Liver (tissue), 9 donors: ENCODE data around the gene RAB27B. TPM values are rescaled to one million over a fixed set of nuclear protein-coding genes. Genes with fewer than 3 reads are reported as not detected.

Experiments used
- DNase-seq: peaks from one replicate; pipeline ENCODE4 v3.0.0-alpha.2; 2017; ENCODE audit warnings: low spot score
- H3K27ac ChIP-seq, 2 donors: one replicate each; pipeline ENCODE4 v1.7.0; 2013; ENCODE audit warnings: inconsistent platforms in 2 of 2, low read length in 2 of 2, control low read depth in 1 of 2, low read depth in 1 of 2, mild to moderate bottlenecking in 1 of 2
- H3K27me3 ChIP-seq, 4 donors: one replicate each; pipeline versions ENCODE4 v1.6.1 to v1.7.0; 2013; ENCODE audit warnings: low read length in 3 of 4, inconsistent platforms in 1 of 4, mild to moderate bottlenecking in 1 of 4, moderate library complexity in 1 of 4; ENCODE audit not compliant: control insufficient read depth in 4 of 4, insufficient read depth in 4 of 4
- H3K36me3 ChIP-seq, 4 donors: one replicate each; pipeline versions ENCODE4 v1.6.1 to v1.7.0; 2013; ENCODE audit warnings: low read length in 3 of 4, mild to moderate bottlenecking in 3 of 4, low read depth in 1 of 4, moderate library complexity in 1 of 4; ENCODE audit not compliant: control insufficient read depth in 4 of 4, insufficient read depth in 3 of 4
- H3K4me1 ChIP-seq, 4 donors: one replicate each; pipeline versions ENCODE4 v1.6.1 to v1.7.0; 2013; ENCODE audit warnings: low read length in 3 of 4, mild to moderate bottlenecking in 3 of 4, moderate library complexity in 1 of 4; ENCODE audit not compliant: control insufficient read depth in 4 of 4, insufficient read depth in 4 of 4
- H3K4me3 ChIP-seq, 3 donors: one replicate each; pipeline versions ENCODE4 v1.6.1 to v1.7.0; 2013; ENCODE audit warnings: low read length in 3 of 3, control low read depth in 1 of 3, low read depth in 1 of 3, mild to moderate bottlenecking in 1 of 3
- H3K9ac ChIP-seq, 2 donors: one replicate each; pipeline ENCODE4 v1.7.0; 2013; ENCODE audit warnings: low read length in 2 of 2, mild to moderate bottlenecking in 2 of 2, moderate library complexity in 2 of 2, control low read depth in 1 of 2, low read depth in 1 of 2
- H3K9me3 ChIP-seq, 4 donors: one replicate each; pipeline versions ENCODE4 v1.6.1 to v1.7.0; 2013; ENCODE audit warnings: low read length in 3 of 4; ENCODE audit not compliant: control insufficient read depth in 4 of 4
- EGR1 ChIP-seq, 2 donors: IDR thresholded peaks; 2 replicates each; pipeline ENCODE4 v1.6.1; 2016 to 2018; ENCODE audit warnings: antibody characterized with exemption in 2 of 2, low read depth in 2 of 2
- FOXA1 ChIP-seq: IDR thresholded peaks from 2 replicates; pipeline ENCODE4 v1.6.1; 2016; ENCODE audit warnings: antibody characterized with exemption
- FOXA2 ChIP-seq: IDR thresholded peaks from 2 replicates; pipeline ENCODE4 v1.6.1; 2016; ENCODE audit warnings: antibody characterized with exemption
- GABPA ChIP-seq, 2 donors: IDR thresholded peaks in 1 of 2; conservative IDR thresholded peaks in 1 of 2; 2 replicates each; pipeline ENCODE4 v1.6.1; 2016; ENCODE audit warnings: antibody characterized with exemption in 2 of 2, mild to moderate bottlenecking in 1 of 2, moderate library complexity in 1 of 2
- HNF4A ChIP-seq, 2 donors: conservative IDR thresholded peaks; 2 replicates each; pipeline ENCODE4 v1.6.1; 2016; ENCODE audit warnings: antibody characterized with exemption in 2 of 2, mild to moderate bottlenecking in 2 of 2
- HNF4G ChIP-seq: IDR thresholded peaks from 2 replicates; pipeline ENCODE4 v1.6.1; 2016; ENCODE audit warnings: antibody characterized with exemption
- JUND ChIP-seq, 2 donors: IDR thresholded peaks; 2 replicates each; pipeline ENCODE4 v1.6.1; 2016; ENCODE audit warnings: antibody characterized with exemption in 2 of 2
- NR2F2 ChIP-seq: IDR thresholded peaks from 2 replicates; pipeline ENCODE4 v1.6.1; 2016; ENCODE audit warnings: antibody characterized with exemption
- RAD21 ChIP-seq, 2 donors: IDR thresholded peaks; 2 replicates each; pipeline ENCODE4 v1.6.1; 2016; ENCODE audit warnings: antibody characterized with exemption in 2 of 2, mild to moderate bottlenecking in 2 of 2
- RXRA ChIP-seq, 2 donors: IDR thresholded peaks; 2 replicates each; pipeline ENCODE4 v1.6.1; 2017 to 2018; ENCODE audit warnings: antibody characterized with exemption in 2 of 2, mild to moderate bottlenecking in 1 of 2
- SP1 ChIP-seq: IDR thresholded peaks from 2 replicates; pipeline ENCODE4 v1.6.1; 2018; ENCODE audit warnings: antibody characterized with exemption, mild to moderate bottlenecking
- TAF1 ChIP-seq: conservative IDR thresholded peaks from 2 replicates; pipeline ENCODE4 v1.6.1; 2016; ENCODE audit warnings: antibody characterized with exemption, mild to moderate bottlenecking
- YY1 ChIP-seq: IDR thresholded peaks from 2 replicates; pipeline ENCODE4 v1.6.1; 2016; ENCODE audit warnings: antibody characterized with exemption, mild to moderate bottlenecking
- WGBS: extraction: QIAGEN DNeasy Blood & Tissue Kit; methylation state at CpG from one replicate; pipeline ENCODE4 v1.1.7; 2013; 5-methylcytosine and 5-hydroxymethylcytosine counted together
- polyA plus RNA-seq, 2 donors: library from polyadenylated mRNA; stranded (reverse) in 1 of 2; unstranded in 1 of 2; fragments of 200-250 nt in 1 of 2; fragments of >200 nt in 1 of 2; fragmentation: Nextera tagmentation in 1 of 2; extraction: Ambion mirVana in 1 of 2; gene quantifications; one replicate each; pipeline versions ENCODE4 v1.2.1 to v1.2.3, GENCODE V29; 2013 to 2015
- total RNA-seq, 2 donors: library from RNA; depleted of rRNA; stranded (reverse); fragments of >200 nt; gene quantifications; one replicate each; pipeline ENCODE4 v1.2.3, GENCODE V29; 2014
- TF ChIP-seq, protein P1 (sequence below): IDR thresholded peaks from 2 replicates; pipeline ENCODE4 v1.6.1; 2016; ENCODE audit warnings: antibody characterized with exemption
- TF ChIP-seq, protein P2 (sequence below): IDR thresholded peaks from 2 replicates; pipeline ENCODE4 v1.6.1; 2016; ENCODE audit warnings: antibody characterized with exemption
- donor health status: healthy.
- donor health status: healthy.
- donor health status: healthy.
- donor health status: healthy.
- donor health status: healthy.

RAB27B gene
- total and polyA plus RNA-seq, 4 donors, result 0.13 to 4.5 (median 0.24) TPM

DNA sequence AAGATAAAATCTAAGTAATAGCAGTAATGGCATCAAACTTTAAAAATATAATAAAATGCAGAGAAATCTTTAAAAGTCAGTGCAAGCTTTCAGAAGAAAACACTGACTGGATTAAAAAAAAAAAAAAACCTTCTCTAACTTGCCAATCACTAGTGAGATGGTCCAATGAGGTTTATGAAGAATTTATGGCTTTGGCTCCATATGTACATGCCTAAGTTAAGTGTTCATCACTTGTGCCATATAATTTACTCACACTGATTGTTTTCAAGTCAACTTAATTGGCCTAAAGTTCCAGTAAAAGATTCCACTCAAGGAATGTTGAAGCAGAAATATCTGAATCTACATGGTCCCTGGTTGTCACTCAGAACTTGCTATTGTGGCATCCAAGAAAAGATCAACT is 40.7 kb upstream of the RAB27B start (continued):
- TF ChIP-seq, protein P1, sequence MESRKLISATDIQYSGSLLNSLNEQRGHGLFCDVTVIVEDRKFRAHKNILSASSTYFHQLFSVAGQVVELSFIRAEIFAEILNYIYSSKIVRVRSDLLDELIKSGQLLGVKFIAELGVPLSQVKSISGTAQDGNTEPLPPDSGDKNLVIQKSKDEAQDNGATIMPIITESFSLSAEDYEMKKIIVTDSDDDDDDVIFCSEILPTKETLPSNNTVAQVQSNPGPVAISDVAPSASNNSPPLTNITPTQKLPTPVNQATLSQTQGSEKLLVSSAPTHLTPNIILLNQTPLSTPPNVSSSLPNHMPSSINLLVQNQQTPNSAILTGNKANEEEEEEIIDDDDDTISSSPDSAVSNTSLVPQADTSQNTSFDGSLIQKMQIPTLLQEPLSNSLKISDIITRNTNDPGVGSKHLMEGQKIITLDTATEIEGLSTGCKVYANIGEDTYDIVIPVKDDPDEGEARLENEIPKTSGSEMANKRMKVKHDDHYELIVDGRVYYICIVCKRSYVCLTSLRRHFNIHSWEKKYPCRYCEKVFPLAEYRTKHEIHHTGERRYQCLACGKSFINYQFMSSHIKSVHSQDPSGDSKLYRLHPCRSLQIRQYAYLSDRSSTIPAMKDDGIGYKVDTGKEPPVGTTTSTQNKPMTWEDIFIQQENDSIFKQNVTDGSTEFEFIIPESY, result no peak

DNA sequence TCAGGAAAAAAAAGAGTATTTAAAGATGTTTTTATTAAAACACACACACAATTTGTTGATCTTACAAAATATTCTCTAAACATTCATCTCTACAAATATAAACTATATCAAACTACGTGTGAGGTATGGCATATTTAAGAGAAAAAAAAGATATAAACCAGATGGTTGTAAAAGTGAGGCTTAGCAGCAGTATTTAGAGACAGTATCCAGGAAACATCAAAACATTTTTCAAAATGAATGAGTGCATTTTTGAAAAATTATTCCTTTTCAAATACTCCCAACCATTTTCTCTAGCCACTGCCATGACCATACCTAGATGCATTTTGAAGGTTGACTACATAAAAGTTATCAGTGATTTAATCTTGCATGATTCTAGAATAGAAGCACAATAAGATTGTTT is 38.2 kb upstream of the RAB27B start:
- TF ChIP-seq FOXA2 (no peak), RAD21 (IDR thresholded peaks at IDR 0.05) (no peak), GABPA (IDR thresholded peaks at IDR 0.05 in 1 of 2, conservative IDR thresholded peaks at IDR 0.05 in 1 of 2) (no peak), NR2F2 (no peak), SP1 (no peak), JUND (IDR thresholded peaks at IDR 0.05) (no peak)
- TF ChIP-seq, protein P2, sequence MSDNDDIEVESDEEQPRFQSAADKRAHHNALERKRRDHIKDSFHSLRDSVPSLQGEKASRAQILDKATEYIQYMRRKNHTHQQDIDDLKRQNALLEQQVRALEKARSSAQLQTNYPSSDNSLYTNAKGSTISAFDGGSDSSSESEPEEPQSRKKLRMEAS, result no peak
- Histone ChIP-seq H3K4me1 (no peaks in the 10 kb centered on the region), H3K9me3 (no peaks in the 10 kb centered on the region), H3K36me3 (no peaks in the 10 kb centered on the region), H3K27me3 (no peaks in the 10 kb centered on the region), H3K27ac (no peak overlapping the region), H3K4me3 (no peak overlapping the region), H3K9ac (no peak overlapping the region)
- 82% methylated on average over 1 of the region's 1 CpG for WGBS
- DNase-seq, result no peak

DNA sequence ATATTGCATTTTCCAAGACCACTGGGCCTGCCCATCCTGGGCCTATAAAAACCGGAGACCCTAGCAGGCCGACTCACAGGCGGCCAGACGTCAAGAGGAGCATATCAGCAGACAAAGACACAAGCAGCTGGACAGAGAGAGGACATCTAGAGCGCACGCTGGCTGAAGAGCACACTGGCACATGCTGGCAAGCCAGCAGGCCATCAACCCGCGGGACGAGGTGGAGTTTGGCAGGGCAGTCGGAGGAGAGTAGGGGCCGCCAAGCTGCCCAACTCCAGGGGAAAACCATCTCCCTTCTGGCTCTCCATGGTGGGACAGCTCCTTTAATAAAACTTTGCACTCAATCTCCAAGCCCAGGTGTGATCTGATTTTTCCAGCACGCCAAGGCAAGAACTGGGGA is 36.6 kb upstream of the RAB27B start:
- H3K27me3 ChIP-seq, result no peaks in the 10 kb centered on the region
- DNase-seq, result no peak

GRCh38 chr18:54792079-54792478 is 36.2 kb upstream of the RAB27B start:
- Histone ChIP-seq H3K9me3 (no peaks in the 10 kb centered on the region), H3K27me3 (no peaks in the 10 kb centered on the region)
- WGBS, result 96% methylated on average over 9 of the region's 9 CpGs

More for the DNA sequence above, 36.6 kb upstream of the RAB27B start:
- Histone ChIP-seq H3K36me3 (no peaks in the 10 kb centered on the region), H3K27ac (no peak overlapping the region), H3K9ac (no peak overlapping the region), H3K4me3 (no peak overlapping the region), H3K9me3 (no peaks in the 10 kb centered on the region), H3K4me1 (no peaks in the 10 kb centered on the region)
- TF ChIP-seq, protein P1, result no peak
- TF ChIP-seq RXRA (IDR thresholded peaks at IDR 0.05) (no peak), JUND (IDR thresholded peaks at IDR 0.05) (no peak), HNF4A (conservative IDR thresholded peaks at IDR 0.05) (no peak), EGR1 (IDR thresholded peaks at IDR 0.05; ENCODE audit: low read depth in 2 of 2) (no peak), TAF1 (no peak), YY1 (no peak), FOXA2 (no peak), HNF4G (no peak)
- 97% methylated on average over 12 of the region's 12 CpGs for WGBS

More at GRCh38 chr18:54792079-54792478, 36.2 kb upstream of the RAB27B start:
- no peak for TF ChIP-seq RXRA (IDR thresholded peaks at IDR 0.05)
- no peak for TF ChIP-seq EGR1 (IDR thresholded peaks at IDR 0.05; ENCODE audit: low read depth in 2 of 2)
- TF ChIP-seq SP1, result no peak
- TF ChIP-seq, protein P2, result no peak
- TF ChIP-seq FOXA1, result no peak
- Histone ChIP-seq H3K27ac (no peak overlapping the region), H3K4me1 (no peaks in the 10 kb centered on the region), H3K9ac (no peak overlapping the region), H3K36me3 (no peaks in the 10 kb centered on the region), H3K4me3 (no peak overlapping the region)
- no peak for DNase-seq
